ENCODE results near the gene ARHGDIB. TPM values are rescaled to one million over a fixed set of nuclear protein-coding genes. Genes with fewer than 3 reads are reported as not detected.

Gene ARHGDIB
- total and polyA plus RNA-seq, 2 of the 13 experiments (the other 11 are each of a cell fraction or from before 2014, with no cell fraction given): 0.11 to 0.87 TPM

DNA sequence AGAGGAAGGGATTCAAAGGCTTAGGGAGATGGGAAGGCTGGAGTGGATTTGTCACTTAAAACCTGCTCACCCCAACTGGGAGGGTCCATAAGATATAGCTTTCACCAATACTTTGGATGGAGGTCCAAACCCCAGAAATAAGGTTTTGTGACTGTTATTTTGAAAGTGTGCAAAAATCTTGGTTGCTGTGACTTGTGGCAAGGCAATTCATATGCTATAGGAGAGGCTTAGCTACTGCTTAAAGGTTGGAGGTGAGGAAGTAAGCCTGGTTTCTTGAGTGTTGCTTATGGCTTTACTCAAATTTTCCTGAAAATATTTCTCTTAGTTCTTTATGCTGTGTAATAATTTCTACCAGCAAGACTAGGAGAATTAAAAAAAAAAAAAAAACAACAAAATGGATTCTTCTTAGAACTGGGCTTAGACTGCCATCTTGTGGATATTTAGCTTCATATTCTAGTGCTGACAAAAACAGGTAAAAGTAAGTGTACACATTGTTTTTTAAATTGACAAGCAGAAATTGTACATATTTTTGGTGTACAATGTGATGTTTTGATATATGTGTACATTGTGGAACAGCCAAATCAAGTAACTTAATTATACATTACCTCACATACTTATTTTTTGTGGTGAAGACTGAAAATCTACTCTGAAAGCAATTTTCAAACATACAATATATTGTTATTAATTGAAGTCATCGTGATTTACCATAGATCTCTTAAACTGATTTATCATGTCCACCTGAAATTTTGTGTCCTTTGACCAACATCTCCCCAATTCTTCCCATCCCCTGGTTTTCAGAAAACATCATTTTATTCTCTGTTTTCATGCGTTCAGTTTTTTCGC lies 34.4 kb upstream of the ARHGDIB start:
- peak; percentile 52 for DNase-seq (ENCODE audit: low spot score)
- peaks cover 0 to 2% of the 10 kb centered on the region in 2 experiments; a peak in 1 of 5 replicates for H3K27me3 ChIP-seq (ENCODE audit: control insufficient read depth in 1 of 2, insufficient read depth in 2 of 2, low read length in 2 of 2)
- no peak overlapping the region for H2AFZ ChIP-seq (ENCODE audit: low read length)
- in situ Hi-C loops (cut with HindIII; ENCODE audit: extremely low pct_ligation_motif_present, low pct_unique_long_range_greater_than_20kb) (loop anchor here (5.0 kb wide), 3 partner anchors 154 to 274 kb away; partner anchors contain the start of genes ART4 and SMCO3), intact Hi-C loops (cut with micrococcal nuclease; ENCODE audit: unreplicated experiment) (loop anchor here (1.0 to 10.0 kb wide), 4 partner anchors 151 to 361 kb away; no protein-coding TSS in a partner anchor)
- no peaks in the 10 kb centered on the region for H4K20me1 ChIP-seq (ENCODE audit: insufficient read depth, low read length)
- H3K4me1 ChIP-seq (ENCODE audit: insufficient read depth, low read length): no peaks in the 10 kb centered on the region
- WGBS (ENCODE audit: low lambda C conversion rate): 82% methylated on average over 3 of the region's 3 CpGs
- ChIA-PET POLR2A (no interaction called here), CTCF (ENCODE audit: low intra/inter-chr PET ratio, low total read pairs) (interaction anchor here (1.1 to 2.8 kb wide), 6 partner anchors 58 to 272 kb away, joined by 3 to 23 read pairs (median 10); no protein-coding TSS in a partner anchor)
- no peak overlapping the region for H3K4me2 ChIP-seq (ENCODE audit: low read depth, low read length)
- no peaks in the 10 kb centered on the region for H3K36me3 ChIP-seq (replicated peaks in 1 of 2; ENCODE audit: control insufficient read depth in 1 of 2, insufficient read depth in 2 of 2, low read length in 2 of 2)
- peak; percentile 26 for FAIRE-seq
- H3K9ac ChIP-seq (ENCODE audit: insufficient read depth, low read depth, low read length): no peak overlapping the region
- H3K79me2 ChIP-seq (ENCODE audit: insufficient read depth, low read length): no peaks in the 10 kb centered on the region
- TF ChIP-seq SMC3 (IDR thresholded peaks at IDR 0.05; ENCODE audit: low read length) (peak; percentile 80; the same call in 1 of the 2 replicates), STAG1 (CRISPR knock-in tag; IDR thresholded peaks at IDR 0.05) (peak; percentile 77), CTCF (CRISPR knock-in tag; IDR thresholded peaks at IDR 0.05) (peak; percentile 63), SMAD9 (CRISPR knock-in tag; IDR thresholded peaks at IDR 0.05) (no peak), EZH2 (conservative IDR thresholded peaks at IDR 0.05; ENCODE audit: low read depth, low read length) (no peak), ZSCAN12 (CRISPR knock-in tag; IDR thresholded peaks at IDR 0.05) (no peak), SRSF1 (optimal IDR thresholded peaks at IDR 0.05; ENCODE audit: low read depth, low read length) (no peak)
- TF ChIP-seq, protein P1, sequence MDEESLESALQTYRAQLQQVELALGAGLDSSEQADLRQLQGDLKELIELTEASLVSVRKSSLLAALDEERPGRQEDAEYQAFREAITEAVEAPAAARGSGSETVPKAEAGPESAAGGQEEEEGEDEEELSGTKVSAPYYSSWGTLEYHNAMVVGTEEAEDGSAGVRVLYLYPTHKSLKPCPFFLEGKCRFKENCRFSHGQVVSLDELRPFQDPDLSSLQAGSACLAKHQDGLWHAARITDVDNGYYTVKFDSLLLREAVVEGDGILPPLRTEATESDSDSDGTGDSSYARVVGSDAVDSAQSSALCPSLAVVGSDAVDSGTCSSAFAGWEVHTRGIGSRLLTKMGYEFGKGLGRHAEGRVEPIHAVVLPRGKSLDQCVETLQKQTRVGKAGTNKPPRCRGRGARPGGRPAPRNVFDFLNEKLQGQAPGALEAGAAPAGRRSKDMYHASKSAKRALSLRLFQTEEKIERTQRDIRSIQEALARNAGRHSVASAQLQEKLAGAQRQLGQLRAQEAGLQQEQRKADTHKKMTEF (CRISPR knock-in tag; IDR thresholded peaks at IDR 0.05): no peak
- TF ChIP-seq, protein P2, sequence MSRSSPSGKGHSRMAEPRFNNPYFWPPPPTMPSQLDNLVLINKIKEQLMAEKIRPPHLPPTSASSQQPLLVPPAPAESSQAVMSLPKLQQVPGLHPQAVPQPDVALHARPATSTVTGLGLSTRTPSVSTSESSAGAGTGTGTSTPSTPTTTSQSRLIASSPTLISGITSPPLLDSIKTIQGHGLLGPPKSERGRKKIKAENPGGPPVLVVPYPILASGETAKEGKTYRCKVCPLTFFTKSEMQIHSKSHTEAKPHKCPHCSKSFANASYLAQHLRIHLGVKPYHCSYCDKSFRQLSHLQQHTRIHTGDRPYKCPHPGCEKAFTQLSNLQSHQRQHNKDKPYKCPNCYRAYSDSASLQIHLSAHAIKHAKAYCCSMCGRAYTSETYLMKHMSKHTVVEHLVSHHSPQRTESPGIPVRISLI (CRISPR knock-in tag; IDR thresholded peaks at IDR 0.05; ENCODE audit: borderline replicate concordance): peak; percentile 83; the same call in 1 of the 2 replicates
- no peak overlapping the region for H3K27ac ChIP-seq (ENCODE audit: extremely low read length, insufficient read depth, low read length)
- BruUV-seq (replicated peaks): no TSS peak
- no peak overlapping the region for H3K4me3 ChIP-seq (replicated peaks in 1 of 3; ENCODE audit: insufficient read depth in 1 of 3, low read depth in 2 of 3, low read length in 3 of 3)
- H3K9me3 ChIP-seq (ENCODE audit: low read length): no peaks in the 10 kb centered on the region
- ATAC-seq: no peak

Data from HepG2 (cell line).